GM19351 (cell line): ENCODE data around the gene MAP3K7CL.
A peak's percentile ranks its signal among the peaks of the same experiment; 100 is the strongest.
"Not testable (repeated sequence)": the region's sequence is repeated elsewhere in the genome, so short reads cannot be mapped to it uniquely, and the experiment has no call there.

Source experiments
- ATAC-seq: cut with Tn5 transposase; IDR thresholded peaks from one replicate; pipeline ENCODE4 v1.9.1; 2021; ENCODE audit warnings: mild to moderate bottlenecking, moderate library complexity; ENCODE audit not compliant: unreplicated experiment

The MAP3K7CL gene

GRCh38 chr21:29166323-29166722, 35.9 kb downstream of the MAP3K7CL start:
- no peak for ATAC-seq

- no peak for ATAC-seq
Measured at GRCh38 chr21:29166853-29167252, 36.4 kb downstream of the MAP3K7CL start.

- not testable (repeated sequence) for ATAC-seq
Measured at GRCh38 chr21:29167481-29167880, 37.0 kb downstream of the MAP3K7CL start.

DNA sequence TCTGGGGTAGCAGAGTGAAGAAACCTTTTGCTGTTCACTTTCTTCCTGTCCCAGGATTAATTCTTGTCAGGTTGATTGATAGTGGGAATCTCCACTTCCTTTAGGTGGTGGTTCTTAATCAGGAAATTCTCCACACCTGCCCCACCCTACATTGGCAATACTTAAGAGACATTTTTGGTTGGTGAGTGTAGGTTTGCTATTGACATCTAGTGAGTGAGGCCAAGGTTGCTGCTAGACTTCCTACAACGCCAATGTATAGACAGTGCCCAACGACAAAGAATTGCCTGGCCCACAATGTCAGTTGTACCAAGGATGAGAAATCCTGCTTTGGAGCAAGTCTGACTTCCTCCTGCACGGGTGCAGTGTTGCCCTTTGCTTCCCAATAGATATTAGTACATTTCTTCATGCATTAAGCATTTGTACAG, 38.5 kb downstream of the MAP3K7CL start:
- ATAC-seq = no peak

DNA sequence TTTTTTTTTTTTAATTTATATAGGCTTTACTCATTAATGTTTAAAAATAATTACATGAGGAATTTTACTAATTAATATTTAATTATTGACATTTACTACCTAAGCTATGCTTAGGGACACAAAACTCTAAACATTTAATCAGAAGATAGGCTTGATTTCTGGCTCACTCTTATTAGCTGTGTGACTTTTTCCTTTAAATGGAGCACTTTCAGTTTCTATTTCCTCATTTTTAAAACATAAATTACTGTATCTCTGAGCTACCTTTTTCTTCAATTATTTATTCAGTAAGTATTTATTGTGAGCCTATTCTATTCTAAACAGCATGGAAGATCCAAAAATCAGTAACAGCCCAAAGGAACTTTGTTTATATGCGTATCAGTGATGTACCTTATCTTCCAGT, 40.5 kb downstream of the MAP3K7CL start:
- no peak for ATAC-seq

- ATAC-seq = no peak
Measured at GRCh38 chr21:29172282-29172681, 41.8 kb downstream of the MAP3K7CL start.

DNA sequence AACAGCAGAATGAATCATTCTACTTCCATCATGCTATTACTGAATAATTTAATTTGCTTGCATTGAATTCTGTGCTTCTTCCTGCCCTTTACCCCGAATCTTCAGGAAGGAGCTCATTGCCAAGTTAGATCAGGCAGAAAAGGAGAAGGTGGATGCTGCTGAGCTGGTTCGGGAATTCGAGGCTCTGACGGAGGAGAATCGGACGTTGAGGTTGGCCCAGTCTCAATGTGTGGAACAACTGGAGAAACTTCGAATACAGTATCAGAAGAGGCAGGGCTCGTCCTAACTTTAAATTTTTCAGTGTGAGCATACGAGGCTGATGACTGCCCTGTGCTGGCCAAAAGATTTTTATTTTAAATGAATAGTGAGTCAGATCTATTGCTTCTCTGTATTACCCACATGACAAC, 44.2 kb downstream of the MAP3K7CL start:
- ATAC-seq = no peak

DNA sequence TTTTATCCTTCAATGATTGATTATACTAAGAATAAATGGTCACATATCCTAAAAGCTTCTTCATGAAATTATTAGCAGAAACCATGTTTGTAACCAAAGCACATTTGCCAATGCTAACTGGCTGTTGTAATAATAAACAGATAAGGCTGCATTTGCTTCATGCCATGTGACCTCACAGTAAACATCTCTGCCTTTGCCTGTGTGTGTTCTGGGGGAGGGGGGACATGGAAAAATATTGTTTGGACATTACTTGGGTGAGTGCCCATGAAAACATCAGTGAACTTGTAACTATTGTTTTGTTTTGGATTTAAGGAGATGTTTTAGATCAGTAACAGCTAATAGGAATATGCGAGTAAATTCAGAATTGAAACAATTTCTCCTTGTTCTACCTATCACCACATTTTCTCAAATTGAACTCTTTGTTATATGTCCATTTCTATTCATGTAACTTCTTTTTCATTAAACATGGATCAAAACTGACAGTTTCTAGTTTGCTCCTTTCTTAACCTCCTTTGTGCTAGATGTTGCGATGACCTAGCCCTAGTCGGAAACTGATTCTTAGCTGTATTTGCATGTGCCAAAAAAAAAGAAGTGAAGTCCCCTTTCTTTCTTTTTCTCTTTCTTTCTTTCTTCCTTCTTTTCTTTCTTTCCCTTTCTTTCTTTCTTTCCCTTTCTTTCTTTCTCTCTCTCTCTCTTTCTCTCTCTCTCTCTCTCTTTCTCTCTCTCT, 45.1 kb downstream of the MAP3K7CL start:
- ATAC-seq = peak; percentile 41

GRCh38 chr21:29176471-29177120, 46.2 kb downstream of the MAP3K7CL start:
- no peak for ATAC-seq

- no peak for ATAC-seq
Measured at GRCh38 chr21:29177800-29178199, 47.4 kb downstream of the MAP3K7CL start.

DNA sequence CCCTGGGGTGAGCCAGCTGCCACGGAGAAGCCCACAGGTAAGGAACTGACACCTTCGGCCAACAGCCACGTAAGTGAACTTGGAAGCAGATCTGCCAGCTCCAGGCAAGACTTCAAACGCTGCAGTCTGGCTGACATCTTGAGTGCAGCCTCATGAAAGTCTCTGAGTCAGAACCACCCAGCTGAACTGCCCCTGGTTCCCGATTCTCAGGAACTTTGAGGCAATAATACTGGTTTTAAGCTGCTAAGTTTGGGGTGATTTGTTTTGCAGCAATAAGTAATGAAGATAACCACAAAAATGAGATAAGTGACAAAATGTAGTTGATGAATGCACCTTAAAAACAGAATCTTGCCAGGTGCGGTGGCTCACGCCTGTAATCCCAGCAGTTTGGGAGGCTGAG, 48.5 kb downstream of the MAP3K7CL start:
- ATAC-seq = no peak

- no peak for ATAC-seq
Measured at GRCh38 chr21:29179503-29179902, 49.1 kb downstream of the MAP3K7CL start.

DNA sequence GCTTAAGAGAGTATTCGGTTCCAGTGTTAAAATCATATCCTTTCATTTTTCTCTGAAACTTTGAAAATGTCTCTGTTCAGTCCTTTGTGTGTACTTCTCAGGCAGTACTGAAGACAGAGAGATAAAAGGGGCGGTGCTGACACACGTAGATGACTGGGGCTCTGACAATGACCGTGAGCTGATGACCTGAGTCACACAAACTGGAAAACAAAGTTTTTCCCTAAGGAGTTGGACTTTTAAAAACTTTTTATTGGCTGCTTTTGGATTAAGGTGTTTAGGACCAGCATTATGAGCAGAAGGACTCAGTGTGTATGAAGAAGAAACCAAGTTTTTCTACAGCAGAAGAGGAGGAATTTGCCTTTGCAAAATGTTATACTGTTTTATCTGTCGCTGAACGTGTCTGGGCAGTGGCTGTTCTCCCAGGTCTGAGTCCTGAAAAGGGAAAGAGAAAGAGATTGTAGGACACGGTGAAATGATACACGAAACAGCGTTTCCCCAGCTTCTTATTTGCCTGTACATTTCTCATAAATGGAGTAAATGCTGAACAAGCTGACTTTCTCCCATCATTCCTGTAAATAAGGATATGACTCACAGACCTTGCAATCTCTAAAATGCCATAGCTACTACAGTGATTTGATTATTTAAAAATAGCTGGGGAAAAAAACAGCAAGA, 51.5 kb downstream of the MAP3K7CL start:
- ATAC-seq = peak; percentile 63

- no peak for ATAC-seq
Measured at GRCh38 chr21:29182691-29183092, 52.2 kb downstream of the MAP3K7CL start.

DNA sequence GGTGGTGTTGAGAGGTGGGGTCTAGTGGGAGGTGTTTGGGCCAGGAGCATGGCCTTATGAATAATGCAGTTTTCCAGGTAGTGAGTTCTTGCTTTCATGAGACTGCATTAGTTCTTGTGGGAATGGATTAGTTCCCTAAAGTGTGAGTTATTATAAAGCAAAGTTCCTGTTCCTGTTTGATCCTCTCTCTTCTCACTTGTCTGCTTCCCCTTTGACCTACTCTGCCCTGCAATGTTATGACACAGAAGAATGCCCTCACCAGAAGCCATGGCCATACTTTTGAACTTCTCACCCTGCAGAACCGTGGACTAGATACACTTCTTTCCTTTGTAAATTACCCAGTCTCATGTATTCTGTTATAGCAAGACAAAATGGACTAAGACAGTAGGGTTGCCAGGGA, 53.6 kb downstream of the MAP3K7CL start:
- no peak for ATAC-seq

GRCh38 chr21:29185172-29185571, 54.7 kb downstream of the MAP3K7CL start:
- no peak for ATAC-seq

GRCh38 chr21:29185633-29186032, 55.2 kb downstream of the MAP3K7CL start:
- ATAC-seq = no peak

GRCh38 chr21:29186246-29186645, 55.8 kb downstream of the MAP3K7CL start:
- ATAC-seq = no peak

DNA sequence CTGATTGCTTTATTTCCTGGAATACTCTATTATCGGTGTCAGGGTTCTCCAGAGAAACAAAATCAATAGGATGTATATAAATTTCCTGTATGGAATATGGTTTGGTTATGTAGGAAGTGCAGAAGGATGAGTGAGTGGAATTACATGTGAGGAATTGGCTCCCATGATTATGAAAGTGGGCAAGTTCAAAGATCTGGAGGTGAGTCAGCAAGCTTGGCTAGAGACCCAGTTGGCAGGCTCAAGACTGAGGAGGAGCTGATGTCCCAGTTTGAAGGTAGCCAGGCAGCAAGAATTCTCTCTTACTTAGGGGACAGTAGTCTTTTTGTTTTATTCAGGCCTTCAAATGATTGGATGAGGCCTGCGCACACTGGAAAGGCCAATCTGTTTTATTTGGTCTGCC, 57.5 kb downstream of the MAP3K7CL start:
- no peak for ATAC-seq

DNA sequence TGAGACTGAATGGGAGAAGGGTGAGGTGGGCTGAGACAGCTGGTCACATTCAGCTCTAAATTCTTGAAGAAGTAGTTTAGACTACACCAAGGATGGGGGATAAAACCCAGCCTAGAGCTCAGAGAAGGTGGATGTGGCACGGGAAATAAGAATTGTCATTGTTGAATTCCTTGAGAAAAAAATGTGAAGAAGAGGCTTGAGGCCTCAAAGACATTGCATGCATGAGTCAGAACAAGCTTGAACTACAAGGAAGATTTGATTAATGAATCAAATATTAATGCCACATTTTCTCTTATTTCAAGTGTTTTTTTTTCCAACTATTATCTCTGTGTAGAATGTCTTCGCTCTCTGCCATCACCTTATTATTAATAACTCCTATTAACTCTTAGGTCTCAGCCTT, 58.9 kb downstream of the MAP3K7CL start:
- no peak for ATAC-seq

DNA sequence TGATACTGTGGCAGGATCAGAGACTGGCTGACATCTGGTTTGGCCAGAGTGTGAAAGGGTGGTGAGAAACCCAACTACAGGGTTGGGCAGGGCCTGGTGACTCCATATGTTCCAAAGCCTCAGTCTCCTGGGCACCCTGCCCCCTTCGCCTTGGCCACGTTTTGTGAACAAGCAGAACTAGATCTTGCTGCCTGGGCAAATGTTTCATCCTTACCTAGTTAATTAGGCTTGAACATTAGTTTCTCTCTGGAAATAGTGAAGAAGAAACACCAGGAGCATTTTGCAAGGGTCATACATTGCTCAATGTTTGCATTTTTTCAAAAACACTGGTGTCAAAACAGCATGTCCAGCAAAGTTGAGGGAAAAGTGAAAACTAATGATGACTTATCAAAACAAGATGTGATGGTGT, 60.5 kb downstream of the MAP3K7CL start:
- no peak for ATAC-seq

DNA sequence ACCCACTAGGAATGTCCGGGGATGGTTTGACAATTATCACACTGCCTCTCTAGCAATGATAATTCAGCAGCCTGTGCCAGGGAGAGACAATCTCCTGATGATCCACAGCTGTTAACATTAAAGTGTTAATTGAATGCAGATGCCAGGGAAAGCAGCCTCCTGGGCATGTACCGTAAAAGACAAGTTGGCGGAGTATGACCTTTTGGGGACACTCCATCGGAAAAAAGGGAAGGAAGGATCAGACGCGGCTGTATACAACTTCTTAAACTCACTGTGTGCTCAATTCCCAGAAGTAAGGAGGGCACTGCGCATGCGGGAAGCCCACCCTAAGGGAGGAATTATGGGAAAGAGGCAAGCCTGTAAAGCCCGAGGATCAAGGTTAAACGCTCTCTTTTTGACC, 62.6 kb downstream of the MAP3K7CL start:
- no peak for ATAC-seq
